HCT116 (cell line): ENCODE data around the gene TAPBPL. TPM values are rescaled to one million over a fixed set of nuclear protein-coding genes. Genes with fewer than 3 reads are reported as not detected.
A peak's percentile ranks its signal among the peaks of the same experiment; 100 is the strongest.

Experiments
- ATAC-seq: fragments of 200-7000 bp; cut with Tn5 transposase; 2 replicates; pipeline ENCODE4 v1.9.1; 2020; ENCODE audit warnings: mild to moderate bottlenecking, moderate library complexity
- BruUV-seq: library from RNA; stranded (reverse); fragments of 400-500 nt; replicated peaks from 2 replicates; lab custom pipeline; 2021; lab: Mats Ljungman, UMichigan
- CTCF ChIA-PET: fragments of 300-600 bp; sonication (Branson Sonifier 250); formaldehyde crosslinking; loops from one replicate; lab custom pipeline; 2021; ENCODE audit warnings: antibody characterized with exemption; lab: Charles Lee
- POLR2A ChIA-PET: fragments of 300-600, 350-600 bp; sonication (Branson Sonifier 250); formaldehyde crosslinking; loops from one replicate; lab custom pipeline; 2021; ENCODE audit warnings: antibody characterized with exemption; lab: Charles Lee
- RAD21 ChIA-PET, 2 experiments: fragments of 300-600 bp; sonication (Branson Sonifier 250); formaldehyde crosslinking; loops; one replicate each; lab custom pipeline; 2023; ENCODE audit warnings: low total read pairs in 2 of 2; ENCODE audit not compliant: uncharacterized antibody in 2 of 2, unreplicated experiment in 2 of 2, low non-redundant PET in 1 of 2; lab: Charles Lee
- DNase-seq: peaks from one replicate; pipeline ENCODE4 v3.0.0-alpha.2; 2010; ENCODE audit warnings: low read depth, low spot score
- H2AFZ ChIP-seq: fragments of 200-600 bp; shearing (Covaris generic), sonication (generic); 2 replicates; pipeline ENCODE4 v1.6.1; 2017; ENCODE audit warnings: low read depth, mixed run types, mixed read lengths, antibody characterized with exemption, low read length; ENCODE audit not compliant: poor library complexity, severe bottlenecking
- H3K27ac ChIP-seq: 2 replicates; pipeline ENCODE4 v1.5.1; 2012; ENCODE audit warnings: low read depth, low read length
- H3K27me3 ChIP-seq: fragments of 200-600 bp; sonication (generic); 2 replicates; pipeline ENCODE4 v1.6.1; 2016; ENCODE audit warnings: mixed run types, low read length, mixed read lengths; ENCODE audit not compliant: insufficient read depth
- H3K36me3 ChIP-seq, 2 experiments: fragments of 200-500 bp in 1 of 2; fragments of 200-600 bp in 1 of 2; sonication (Bioruptor generic) in 1 of 2; sonication (generic) in 1 of 2; 2 replicates each; pipeline versions ENCODE4 v1.5.1 to v1.6.1; 2014 to 2016; ENCODE audit warnings: low read length in 2 of 2, inconsistent platforms in 1 of 2, mixed read lengths in 1 of 2, mixed run types in 1 of 2; ENCODE audit not compliant: insufficient read depth in 2 of 2, control insufficient read depth in 1 of 2
- H3K4me1 ChIP-seq, 2 experiments: fragments of 200-600 bp in 1 of 2; sonication (generic) in 1 of 2; 2 replicates each; pipeline versions ENCODE4 v1.5.1 to v1.6.1; 2012 to 2017; ENCODE audit warnings: low read length in 2 of 2, inconsistent platforms in 1 of 2, mild to moderate bottlenecking in 1 of 2, mixed read lengths in 1 of 2, mixed run types in 1 of 2, moderate library complexity in 1 of 2; ENCODE audit not compliant: insufficient read depth in 2 of 2, control insufficient read depth in 1 of 2
- H3K4me2 ChIP-seq: fragments of 200-600 bp; sonication (generic); 2 replicates; pipeline ENCODE4 v1.6.1; 2017; ENCODE audit warnings: mixed run types, low read length, mixed read lengths
- H3K4me3 ChIP-seq, 2 experiments: fragments of 200-600 bp in 1 of 2; sonication (generic) in 1 of 2; replicated peaks in 1 of 2; 2 replicates each; pipeline ENCODE4 v1.5.1; 2011 to 2016; ENCODE audit warnings: low read length in 2 of 2, control low read depth in 1 of 2, low read depth in 1 of 2, mild to moderate bottlenecking in 1 of 2, mixed read lengths in 1 of 2, mixed run types in 1 of 2
- H3K79me2 ChIP-seq: fragments of 200-600 bp; sonication (generic); 2 replicates; pipeline ENCODE4 v1.6.1; 2017; ENCODE audit warnings: mild to moderate bottlenecking, mixed run types, low read length, moderate library complexity, mixed read lengths; ENCODE audit not compliant: insufficient read depth
- H3K9ac ChIP-seq: fragments of 200-600 bp; sonication (generic); 2 replicates; pipeline ENCODE4 v1.6.1; 2016; ENCODE audit warnings: low read length, mixed read lengths
- H3K9me2 ChIP-seq: fragments of 200-600 bp; sonication (generic), shearing (Covaris generic); 2 replicates; pipeline ENCODE4 v1.6.1; 2017; ENCODE audit warnings: mixed run types, mild to moderate bottlenecking, moderate library complexity; ENCODE audit not compliant: insufficient read depth
- H3K9me3 ChIP-seq, 2 experiments: fragments of 200-500 bp in 1 of 2; fragments of 200-600 bp in 1 of 2; sonication (Bioruptor generic) in 1 of 2; sonication (generic) in 1 of 2; 2 replicates each; pipeline ENCODE4 v1.6.1; 2014 to 2017; ENCODE audit warnings: low read length in 2 of 2, mixed read lengths in 2 of 2, inconsistent platforms in 1 of 2, low read depth in 1 of 2, mild to moderate bottlenecking in 1 of 2, mixed run types in 1 of 2, moderate library complexity in 1 of 2; ENCODE audit not compliant: control insufficient read depth in 1 of 2, insufficient read depth in 1 of 2
- H4K20me1 ChIP-seq: fragments of 200-600 bp; sonication (generic), shearing (Covaris generic); 2 replicates; pipeline ENCODE4 v1.6.1; 2017; ENCODE audit warnings: mixed run types, mild to moderate bottlenecking, moderate library complexity; ENCODE audit not compliant: insufficient read depth
- CBX3 ChIP-seq: IDR thresholded peaks from 2 replicates; pipeline ENCODE4 v1.6.1; 2012; ENCODE audit warnings: low read depth
- CEBPB ChIP-seq: IDR thresholded peaks from 2 replicates; pipeline ENCODE4 v1.6.1; 2012; ENCODE audit warnings: low read depth
- EGR1 ChIP-seq: IDR thresholded peaks from 2 replicates; pipeline ENCODE4 v1.6.1; 2012; ENCODE audit warnings: low read depth
- ELF1 ChIP-seq: IDR thresholded peaks from 2 replicates; pipeline ENCODE4 v1.6.1; 2012; ENCODE audit warnings: low read depth, borderline replicate concordance
- EZH2 ChIP-seq: fragments of 200-600 bp; sonication (generic); IDR thresholded peaks from 2 replicates; pipeline ENCODE4 v1.6.1; 2017; ENCODE audit warnings: antibody characterized with exemption, mixed run types
- EZH2phosphoT487 ChIP-seq: fragments of 200-600 bp; IDR thresholded peaks from 2 replicates; pipeline ENCODE4 v1.6.1; 2018; ENCODE audit warnings: antibody characterized with exemption, borderline replicate concordance
- POLR2A ChIP-seq: IDR thresholded peaks from 2 replicates; pipeline ENCODE4 v1.7.0; 2011; ENCODE audit warnings: borderline replicate concordance; ENCODE audit not compliant: insufficient read depth, insufficient read length; ENCODE audit errors: extremely low read depth
- POLR2AphosphoS5 ChIP-seq: IDR thresholded peaks from 2 replicates; pipeline ENCODE4 v1.6.1; 2011; ENCODE audit warnings: mild to moderate bottlenecking, low read depth, low read length, moderate library complexity
- RAD21 ChIP-seq: IDR thresholded peaks from 2 replicates; pipeline ENCODE4 v1.6.1; 2012; ENCODE audit warnings: low read depth, mild to moderate bottlenecking
- SP1 ChIP-seq: IDR thresholded peaks from 2 replicates; pipeline ENCODE4 v1.6.1; 2012; ENCODE audit warnings: low read depth
- SRF ChIP-seq: IDR thresholded peaks from 2 replicates; pipeline ENCODE4 v1.6.1; 2012; ENCODE audit warnings: low read depth
- TCF7L2 ChIP-seq: IDR thresholded peaks from 2 replicates; pipeline ENCODE4 v1.7.0; 2011; ENCODE audit warnings: borderline replicate concordance, inconsistent platforms; ENCODE audit not compliant: insufficient read depth, insufficient read length; ENCODE audit errors: extremely low read depth
- YY1 ChIP-seq: IDR thresholded peaks from 2 replicates; pipeline ENCODE4 v1.6.1; 2011; ENCODE audit warnings: low read length, low read depth, moderate library complexity, mild to moderate bottlenecking; ENCODE audit not compliant: insufficient replicate concordance; ENCODE audit errors: extremely low read depth
- ZBTB33 ChIP-seq: IDR thresholded peaks from 2 replicates; pipeline ENCODE4 v1.6.1; 2011; ENCODE audit warnings: mild to moderate bottlenecking, low read length, moderate library complexity; ENCODE audit not compliant: insufficient replicate concordance; ENCODE audit errors: extremely low read depth
- ZFX ChIP-seq: fragments of 450-650 bp; IDR thresholded peaks from 2 replicates; pipeline ENCODE4 v1.6.1; 2017
- ZNF274 ChIP-seq: fragments of 200-500 bp; sonication (Bioruptor generic); IDR thresholded peaks from 2 replicates; pipeline ENCODE4 v1.6.1; 2014; ENCODE audit warnings: mild to moderate bottlenecking, low read depth, low read length, inconsistent platforms
- intact Hi-C: fragments of 100-400 bp; cut with micrococcal nuclease; formaldehyde crosslinking; loops from 2 replicates; pipeline ENCODE4 v1.10.0; 2022
- total RNA-seq: library from RNA; stranded (reverse); gene quantifications from one replicate; pipeline ENCODE4 v1.2.1, GENCODE V29; 2021; ENCODE audit not compliant: unreplicated experiment
- TF ChIP-seq, protein P1 (sequence below): IDR thresholded peaks from 2 replicates; pipeline ENCODE4 v1.6.1; 2012
- TF ChIP-seq, protein P2 (sequence below): IDR thresholded peaks from 2 replicates; pipeline ENCODE4 v1.6.1; 2012; ENCODE audit warnings: low read depth

Gene TAPBPL
- total RNA-seq, 1 experiment from 2014 or later, result 0.54 TPM

- TF ChIP-seq YY1 (no peak), SP1 (peak; percentile 87), CEBPB (no peak), SRF (no peak), CBX3 (peak; percentile 42; the same call in 1 of the 2 replicates)
- TF ChIP-seq, protein P1, sequence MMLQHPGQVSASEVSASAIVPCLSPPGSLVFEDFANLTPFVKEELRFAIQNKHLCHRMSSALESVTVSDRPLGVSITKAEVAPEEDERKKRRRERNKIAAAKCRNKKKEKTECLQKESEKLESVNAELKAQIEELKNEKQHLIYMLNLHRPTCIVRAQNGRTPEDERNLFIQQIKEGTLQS, result no peak
These were observed 18.7 kb downstream of the TAPBPL start, which contains the start of gene VAMP1 (continued) for GRCh38 chr12:6470375-6471163.

DNA sequence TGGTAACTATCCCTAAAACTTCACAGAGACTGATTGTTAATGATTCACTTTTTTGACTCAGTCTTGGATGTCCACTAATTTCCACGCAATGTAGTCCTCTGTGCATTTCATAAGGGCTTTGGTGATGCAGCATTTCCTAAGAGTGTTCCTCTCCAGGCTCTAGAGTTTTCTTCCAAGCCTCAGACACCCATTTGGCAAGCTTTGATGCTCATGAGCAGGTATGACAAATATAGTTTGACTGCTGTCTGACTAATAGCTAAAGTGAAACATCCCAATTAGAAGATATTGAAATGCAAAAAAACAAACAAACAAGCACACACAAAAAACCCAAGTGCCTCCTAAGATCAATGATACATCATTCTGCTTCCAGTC lies 20.1 kb downstream of the TAPBPL start:
- ChIA-PET CTCF (no interaction called here), RAD21 (no interaction called here), POLR2A (interaction anchor here (2.9 kb wide), 1 partner anchor 15 kb away, joined by 8 read pairs; no protein-coding TSS in a partner anchor)
- Histone ChIP-seq H3K4me3 (no peak overlapping the region), H3K9me3 (no peaks in the 10 kb centered on the region), H3K36me3 (no peaks in the 10 kb centered on the region), H3K27ac (no peak overlapping the region), H3K9ac (no peak overlapping the region), H2AFZ (peak overlapping the region; percentile 19), H3K4me1 (peaks cover 11 to 27% of the 10 kb centered on the region in 2 experiments), H3K9me2 (no peaks in the 10 kb centered on the region), H3K79me2 (no peaks in the 10 kb centered on the region; the same call in 1 of the 2 replicates), H3K4me2 (no peak overlapping the region), H4K20me1 (no peaks in the 10 kb centered on the region), H3K27me3 (no peaks in the 10 kb centered on the region)
- DNase-seq, result no peak
- no peak for TF ChIP-seq POLR2AphosphoS5
- TF ChIP-seq EGR1, result no peak
- TF ChIP-seq YY1, result no peak
- no peak for TF ChIP-seq EZH2
- no peak for TF ChIP-seq ZBTB33
- no peak for TF ChIP-seq CEBPB
- TF ChIP-seq, protein P2, sequence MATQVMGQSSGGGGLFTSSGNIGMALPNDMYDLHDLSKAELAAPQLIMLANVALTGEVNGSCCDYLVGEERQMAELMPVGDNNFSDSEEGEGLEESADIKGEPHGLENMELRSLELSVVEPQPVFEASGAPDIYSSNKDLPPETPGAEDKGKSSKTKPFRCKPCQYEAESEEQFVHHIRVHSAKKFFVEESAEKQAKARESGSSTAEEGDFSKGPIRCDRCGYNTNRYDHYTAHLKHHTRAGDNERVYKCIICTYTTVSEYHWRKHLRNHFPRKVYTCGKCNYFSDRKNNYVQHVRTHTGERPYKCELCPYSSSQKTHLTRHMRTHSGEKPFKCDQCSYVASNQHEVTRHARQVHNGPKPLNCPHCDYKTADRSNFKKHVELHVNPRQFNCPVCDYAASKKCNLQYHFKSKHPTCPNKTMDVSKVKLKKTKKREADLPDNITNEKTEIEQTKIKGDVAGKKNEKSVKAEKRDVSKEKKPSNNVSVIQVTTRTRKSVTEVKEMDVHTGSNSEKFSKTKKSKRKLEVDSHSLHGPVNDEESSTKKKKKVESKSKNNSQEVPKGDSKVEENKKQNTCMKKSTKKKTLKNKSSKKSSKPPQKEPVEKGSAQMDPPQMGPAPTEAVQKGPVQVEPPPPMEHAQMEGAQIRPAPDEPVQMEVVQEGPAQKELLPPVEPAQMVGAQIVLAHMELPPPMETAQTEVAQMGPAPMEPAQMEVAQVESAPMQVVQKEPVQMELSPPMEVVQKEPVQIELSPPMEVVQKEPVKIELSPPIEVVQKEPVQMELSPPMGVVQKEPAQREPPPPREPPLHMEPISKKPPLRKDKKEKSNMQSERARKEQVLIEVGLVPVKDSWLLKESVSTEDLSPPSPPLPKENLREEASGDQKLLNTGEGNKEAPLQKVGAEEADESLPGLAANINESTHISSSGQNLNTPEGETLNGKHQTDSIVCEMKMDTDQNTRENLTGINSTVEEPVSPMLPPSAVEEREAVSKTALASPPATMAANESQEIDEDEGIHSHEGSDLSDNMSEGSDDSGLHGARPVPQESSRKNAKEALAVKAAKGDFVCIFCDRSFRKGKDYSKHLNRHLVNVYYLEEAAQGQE, result no peak
- no peak for TF ChIP-seq RAD21
- TF ChIP-seq ZNF274, result no peak
- TF ChIP-seq CBX3, result no peak
- no peak for TF ChIP-seq SP1
- no peak for TF ChIP-seq TCF7L2
- no peak for TF ChIP-seq EZH2phosphoT487
- TF ChIP-seq ZFX, result no peak
- TF ChIP-seq POLR2A, result no peak
- no peak for TF ChIP-seq ELF1
- no TSS peak for BruUV-seq
- intact Hi-C loops, result loop anchor here (2.0 kb wide), 1 partner anchor 41 kb away; no protein-coding TSS in a partner anchor
- no peak for ATAC-seq
